LNCaP clone FGC (cell line): ENCODE data around the gene NCMAP.
A peak's percentile ranks its signal among the peaks of the same experiment; 100 is the strongest.
"Not testable (repeated sequence)": the region's sequence is repeated elsewhere in the genome, so short reads cannot be mapped to it uniquely, and the experiment has no call there.

Experiments
- DNase-seq: peaks from one replicate; pipeline ENCODE4 v3.0.0-alpha.2; 2011; ENCODE audit warnings: low read depth
- H3K4me3 ChIP-seq: 2 replicates; pipeline ENCODE4 v1.5.1; 2011; ENCODE audit warnings: mild to moderate bottlenecking, low read depth, low read length, control low read depth
- CTCF ChIP-seq: IDR thresholded peaks from 2 replicates; pipeline ENCODE4 v1.5.1; 2012; ENCODE audit warnings: mild to moderate bottlenecking; ENCODE audit not compliant: control insufficient read depth, insufficient read depth; ENCODE audit errors: extremely low read depth

The NCMAP gene

GRCh38 chr1:24516506-24516905 lies 39.4 kb upstream of the NCMAP start:
- no peak for TF ChIP-seq CTCF
- H3K4me3 ChIP-seq = no peak overlapping the region
- no peak for DNase-seq

- no peak for DNase-seq
- no peak for TF ChIP-seq CTCF
- H3K4me3 ChIP-seq = no peak overlapping the region
Measured at GRCh38 chr1:24517898-24518297, 38.0 kb upstream of the NCMAP start.

GRCh38 chr1:24520282-24520681 lies 35.6 kb upstream of the NCMAP start:
- DNase-seq, H3K4me3 ChIP-seq: not testable (repeated sequence)

GRCh38 chr1:24525606-24526005 lies 30.3 kb upstream of the NCMAP start:
- no peak for DNase-seq
- TF ChIP-seq CTCF = no peak
- H3K4me3 ChIP-seq = no peak overlapping the region

GRCh38 chr1:24526045-24526444 lies 29.8 kb upstream of the NCMAP start:
- no peak for TF ChIP-seq CTCF
- DNase-seq = no peak
- no peak overlapping the region for H3K4me3 ChIP-seq

GRCh38 chr1:24526940-24527542 lies 28.8 kb upstream of the NCMAP start:
- DNase-seq = no peak
- peak; percentile 20; the same call in 1 of the 2 replicates for TF ChIP-seq CTCF

GRCh38 chr1:24528744-24529143 lies 27.1 kb upstream of the NCMAP start:
- no peak for DNase-seq
- TF ChIP-seq CTCF = no peak
- no peak overlapping the region for H3K4me3 ChIP-seq

More at GRCh38 chr1:24526940-24527542, 28.8 kb upstream of the NCMAP start:
- H3K4me3 ChIP-seq = no peak overlapping the region

GRCh38 chr1:24529292-24529691 lies 26.6 kb upstream of the NCMAP start:
- not testable (repeated sequence) for DNase-seq, H3K4me3 ChIP-seq
